ENCODE data around the gene CPED1. TPM values are rescaled to one million over a fixed set of nuclear protein-coding genes. Genes with fewer than 3 reads are reported as not detected.
"Not testable (repeated sequence)": the region's sequence is repeated elsewhere in the genome, so short reads cannot be mapped to it uniquely, and the experiment has no call there.

The CPED1 gene
- total RNA-seq, 1 donor from 2014 or later: 4.3 TPM

DNA sequence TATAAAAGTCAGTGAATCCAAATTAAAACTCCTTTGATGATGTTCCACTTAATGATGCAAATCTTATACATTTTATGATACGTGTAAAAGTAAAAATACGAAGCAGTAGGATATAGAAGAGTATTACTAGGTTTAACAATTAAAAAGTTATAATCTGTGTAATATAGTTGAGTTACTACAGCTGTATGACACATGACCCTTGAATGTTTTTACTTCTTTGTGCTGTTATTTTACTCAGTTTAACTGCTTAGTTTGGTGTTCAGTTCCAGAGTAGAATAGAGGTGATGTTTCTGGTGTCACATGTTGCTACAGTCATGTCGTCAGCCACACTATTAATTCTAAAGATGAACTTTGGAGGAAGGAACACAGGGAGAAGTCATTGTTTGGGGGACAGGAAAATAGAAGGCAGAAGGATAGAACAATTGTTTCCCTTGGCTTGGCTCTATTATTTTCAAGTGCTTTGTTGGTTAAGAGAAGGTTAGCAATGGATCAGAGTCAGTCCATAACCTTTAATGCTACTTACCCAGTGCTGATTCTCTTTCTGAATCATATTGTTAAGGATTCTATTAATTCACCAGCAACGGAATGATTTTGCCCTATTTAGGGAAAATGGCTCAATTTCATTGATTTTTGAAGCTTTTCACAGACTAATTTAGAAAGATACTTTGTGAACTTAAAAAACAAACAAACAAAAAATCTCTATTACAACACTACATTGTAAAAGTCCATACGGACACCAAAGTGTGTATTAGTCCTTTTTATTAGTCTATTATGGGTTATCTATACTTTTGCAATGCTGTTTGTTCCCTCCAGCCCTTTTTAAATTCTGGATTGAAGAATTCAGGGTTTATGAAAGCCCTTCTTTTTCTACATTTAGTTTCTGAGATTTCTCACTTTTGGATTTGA is 73.4 kb downstream of the CPED1 start:
- H3K27ac Mint-ChIP-seq (ENCODE audit: unreplicated experiment): no peak overlapping the region
- TF ChIP-seq, protein P1, sequence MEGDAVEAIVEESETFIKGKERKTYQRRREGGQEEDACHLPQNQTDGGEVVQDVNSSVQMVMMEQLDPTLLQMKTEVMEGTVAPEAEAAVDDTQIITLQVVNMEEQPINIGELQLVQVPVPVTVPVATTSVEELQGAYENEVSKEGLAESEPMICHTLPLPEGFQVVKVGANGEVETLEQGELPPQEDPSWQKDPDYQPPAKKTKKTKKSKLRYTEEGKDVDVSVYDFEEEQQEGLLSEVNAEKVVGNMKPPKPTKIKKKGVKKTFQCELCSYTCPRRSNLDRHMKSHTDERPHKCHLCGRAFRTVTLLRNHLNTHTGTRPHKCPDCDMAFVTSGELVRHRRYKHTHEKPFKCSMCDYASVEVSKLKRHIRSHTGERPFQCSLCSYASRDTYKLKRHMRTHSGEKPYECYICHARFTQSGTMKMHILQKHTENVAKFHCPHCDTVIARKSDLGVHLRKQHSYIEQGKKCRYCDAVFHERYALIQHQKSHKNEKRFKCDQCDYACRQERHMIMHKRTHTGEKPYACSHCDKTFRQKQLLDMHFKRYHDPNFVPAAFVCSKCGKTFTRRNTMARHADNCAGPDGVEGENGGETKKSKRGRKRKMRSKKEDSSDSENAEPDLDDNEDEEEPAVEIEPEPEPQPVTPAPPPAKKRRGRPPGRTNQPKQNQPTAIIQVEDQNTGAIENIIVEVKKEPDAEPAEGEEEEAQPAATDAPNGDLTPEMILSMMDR (conservative IDR thresholded peaks at IDR 0.05): no peak
- H3K36me3 Mint-ChIP-seq (ENCODE audit: low read depth): no peaks in the 10 kb centered on the region
- H3K9me3 Mint-ChIP-seq: no peaks in the 10 kb centered on the region
- DNase-seq (ENCODE audit: low read depth, low spot score): no peak
- H3K4me1 Mint-ChIP-seq: peaks cover 24% of the 10 kb centered on the region
- no peaks in the 10 kb centered on the region for H3K27me3 Mint-ChIP-seq (ENCODE audit: low read depth)
- H3K4me3 Mint-ChIP-seq: no peak overlapping the region

DNA sequence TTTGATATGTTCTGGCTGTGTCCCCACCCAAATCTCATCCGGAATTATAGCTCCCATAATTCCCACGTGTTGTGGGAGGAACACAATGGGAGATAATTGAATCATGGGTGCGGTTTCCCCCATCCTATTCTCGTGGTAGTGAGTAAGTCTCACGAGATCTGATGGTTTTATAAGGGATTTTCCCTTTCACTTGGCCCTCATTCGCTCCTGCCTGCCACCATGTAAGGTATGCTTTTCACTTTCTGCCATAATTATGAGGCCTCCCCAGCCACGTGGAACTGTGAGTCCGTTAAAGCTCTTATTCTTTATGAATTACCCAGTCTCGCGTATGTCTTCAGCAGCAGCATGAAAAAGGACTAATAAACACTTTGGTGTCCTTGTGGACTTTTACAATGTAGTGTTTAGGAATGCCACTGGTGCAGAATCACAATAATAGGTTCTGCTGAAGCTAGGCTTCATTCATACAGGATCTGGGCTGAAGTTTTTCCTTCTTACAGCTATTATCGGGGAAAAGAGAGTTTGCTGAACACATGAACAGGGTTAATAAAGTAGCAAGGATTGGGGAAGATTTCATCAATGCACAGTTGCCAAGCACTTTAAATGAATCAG is 74.3 kb downstream of the CPED1 start:
- no peak overlapping the region for H3K27ac Mint-ChIP-seq (ENCODE audit: unreplicated experiment)

DNA sequence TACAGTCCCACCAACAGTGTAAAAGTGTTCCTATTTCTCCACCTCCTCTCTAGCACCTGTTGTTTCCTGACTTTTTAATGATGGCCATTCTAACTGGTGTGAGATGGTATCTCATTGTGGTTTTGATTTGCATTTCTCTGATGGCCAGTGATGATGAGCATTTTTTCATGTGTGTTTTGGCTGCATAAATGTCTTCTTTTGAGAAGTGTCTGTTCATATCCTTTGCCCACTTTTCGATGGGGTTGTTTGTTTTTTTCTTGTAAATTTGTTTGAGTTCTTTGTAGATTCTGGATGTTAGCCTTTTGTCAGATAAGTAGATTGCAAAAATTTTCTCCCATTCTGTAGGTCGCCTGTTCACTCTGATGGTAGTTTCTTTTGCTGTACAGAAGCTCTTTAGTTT is 79.2 kb downstream of the CPED1 start:
- H3K4me3 Mint-ChIP-seq, H3K9me3 Mint-ChIP-seq: not testable (repeated sequence)

More for the DNA sequence above, 74.3 kb downstream of the CPED1 start:
- no peaks in the 10 kb centered on the region for H3K9me3 Mint-ChIP-seq
- peaks cover 24% of the 10 kb centered on the region for H3K4me1 Mint-ChIP-seq
- H3K36me3 Mint-ChIP-seq (ENCODE audit: low read depth): no peaks in the 10 kb centered on the region
- no peak for DNase-seq (ENCODE audit: low read depth, low spot score)
- H3K27me3 Mint-ChIP-seq (ENCODE audit: low read depth): no peaks in the 10 kb centered on the region
- TF ChIP-seq, protein P1 (conservative IDR thresholded peaks at IDR 0.05): no peak
- H3K4me3 Mint-ChIP-seq: no peak overlapping the region

DNA sequence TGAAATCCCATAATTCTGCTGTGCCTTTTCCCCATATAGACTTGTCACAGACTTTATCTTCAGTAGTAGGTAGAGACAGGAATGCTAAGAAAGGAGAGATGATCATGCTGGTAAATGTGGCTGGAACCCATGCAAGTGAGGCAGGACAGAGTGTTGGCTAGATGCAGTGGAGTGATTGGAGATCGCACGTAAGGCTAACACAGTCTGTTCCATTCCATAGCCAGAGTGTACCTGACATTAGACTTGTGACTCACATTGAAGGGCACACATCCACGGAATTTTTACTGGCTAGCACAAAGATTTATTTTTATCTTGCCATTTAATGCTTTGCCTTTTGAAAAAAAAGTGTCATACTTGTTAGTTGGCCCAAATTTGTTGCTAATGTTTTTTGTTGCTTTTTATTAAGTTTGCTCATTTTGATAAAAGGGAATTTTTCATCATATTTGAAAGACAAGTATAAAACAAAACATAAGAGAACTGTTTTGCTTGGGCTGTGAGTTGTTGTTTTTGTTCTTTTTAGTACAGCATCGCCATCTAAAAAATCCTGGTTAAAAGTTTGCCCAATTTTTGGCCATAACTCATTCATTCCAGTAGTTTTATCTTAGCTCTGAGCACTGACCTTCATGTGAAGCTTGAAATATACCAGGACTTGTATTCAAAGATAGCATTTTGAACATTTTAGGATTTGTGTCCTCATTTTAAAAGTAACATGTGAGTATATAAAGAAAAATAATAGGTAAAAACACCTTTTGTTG is 81.0 kb downstream of the CPED1 start:
- H3K4me1 Mint-ChIP-seq: peaks cover 23% of the 10 kb centered on the region
- H3K27ac Mint-ChIP-seq (ENCODE audit: unreplicated experiment): no peak overlapping the region
- no peak for DNase-seq (ENCODE audit: low read depth, low spot score)
- no peaks in the 10 kb centered on the region for H3K36me3 Mint-ChIP-seq (ENCODE audit: low read depth)
- H3K27me3 Mint-ChIP-seq (ENCODE audit: low read depth): no peaks in the 10 kb centered on the region
- H3K4me3 Mint-ChIP-seq: no peak overlapping the region
- TF ChIP-seq, protein P1 (conservative IDR thresholded peaks at IDR 0.05): no peak
- H3K9me3 Mint-ChIP-seq: peaks cover 5% of the 10 kb centered on the region

More for the DNA sequence above, 79.2 kb downstream of the CPED1 start:
- not testable (repeated sequence) for H3K36me3 Mint-ChIP-seq (ENCODE audit: low read depth); DNase-seq (ENCODE audit: low read depth, low spot score); H3K27ac Mint-ChIP-seq (ENCODE audit: unreplicated experiment); H3K27me3 Mint-ChIP-seq (ENCODE audit: low read depth)
- peaks cover 18% of the 10 kb centered on the region for H3K4me1 Mint-ChIP-seq

DNA sequence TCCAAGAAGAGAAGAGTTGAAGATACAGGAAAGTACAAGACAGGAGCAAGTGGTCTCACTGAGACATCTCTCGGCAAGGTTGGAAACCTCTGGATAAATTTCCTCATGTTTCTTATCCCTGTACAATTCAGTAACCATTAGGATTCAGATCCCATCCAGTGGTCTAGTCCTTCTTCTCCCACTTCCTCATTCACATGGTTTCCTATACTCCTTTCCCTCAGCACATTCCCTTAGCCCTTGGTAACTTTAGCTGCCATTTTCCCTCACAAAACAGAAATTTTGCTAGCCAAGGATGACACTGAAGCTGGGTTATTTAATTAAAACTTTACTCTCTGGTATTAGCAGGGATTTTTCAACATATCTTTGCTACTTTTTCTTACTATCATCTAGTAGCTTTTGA is 82.6 kb downstream of the CPED1 start:
- Mint-ChIP-seq H3K27ac (ENCODE audit: unreplicated experiment) (no peak overlapping the region), H3K27me3 (ENCODE audit: low read depth) (no peaks in the 10 kb centered on the region), H3K36me3 (ENCODE audit: low read depth) (no peaks in the 10 kb centered on the region), H3K9me3 (peaks cover 5% of the 10 kb centered on the region), H3K4me1 (peaks cover 24% of the 10 kb centered on the region), H3K4me3 (no peak overlapping the region)
- DNase-seq (ENCODE audit: low read depth, low spot score): no peak
- TF ChIP-seq, protein P1 (conservative IDR thresholded peaks at IDR 0.05): no peak
